Ovary (tissue), 9 donors: Measurements from ENCODE around the gene FUT9. TPM values are rescaled to one million over a fixed set of nuclear protein-coding genes. Genes with fewer than 3 reads are reported as not detected.

Experiments used
- DNase-seq, 5 donors: peaks; one replicate each; pipeline ENCODE4 v3.0.0-alpha.2; 2019 to 2020
- H3K27ac ChIP-seq, 2 donors: fragments of 200-600 bp; one replicate each; pipeline versions ENCODE4 v1.5.1 to v1.8.0; 2019 to 2022
- H3K27me3 ChIP-seq: fragments of 200-600 bp; one replicate; pipeline ENCODE4 v1.8.0; 2022
- H3K36me3 ChIP-seq: fragments of 200-600 bp; sonication (generic); one replicate; pipeline ENCODE4 v1.5.1; 2019
- H3K4me1 ChIP-seq: one replicate; pipeline ENCODE4 v1.8.1; 2013; ENCODE audit warnings: mild to moderate bottlenecking, moderate library complexity; ENCODE audit not compliant: insufficient read depth
- H3K4me3 ChIP-seq: fragments of 200-600 bp; sonication (generic); one replicate; pipeline ENCODE4 v1.5.1; 2017
- H3K9me3 ChIP-seq, 2 donors: fragments of 200-600 bp in 1 of 2; sonication (generic) in 1 of 2; one replicate each; pipeline versions ENCODE4 v1.5.1 to v1.8.1; 2013 to 2019; ENCODE audit warnings: mild to moderate bottlenecking in 1 of 2, moderate library complexity in 1 of 2
- CTCF ChIP-seq, 3 donors: fragments of 450-650 bp in 2 of 3; fragments of 200-600 bp in 1 of 3; IDR thresholded peaks; one replicate each; pipeline versions ENCODE4 v1.5.1 to v1.8.0; 2016 to 2022; ENCODE audit warnings: antibody characterized with exemption in 3 of 3, mild to moderate bottlenecking in 1 of 3
- EP300 ChIP-seq: sonication (generic); formaldehyde crosslinking; IDR thresholded peaks from one replicate; pipeline ENCODE4 v1.6.1; 2017; ENCODE audit warnings: antibody characterized with exemption
- POLR2A ChIP-seq: fragments of 450-650 bp; IDR thresholded peaks from one replicate; pipeline ENCODE4 v1.6.1; 2017; ENCODE audit warnings: antibody characterized with exemption, mild to moderate bottlenecking, moderate library complexity
- WGBS, 3 donors: extraction: QIAGEN DNeasy Blood & Tissue Kit in 1 of 3; methylation state at CpG; one replicate each; pipeline versions ENCODE4 v1.1.5 to v1.1.7; 2013 to 2017; 5-methylcytosine and 5-hydroxymethylcytosine counted together
- intact Hi-C, 4 donors: fragments of 100-400 bp; cut with DNase I; formaldehyde crosslinking; loops; one replicate each; pipeline versions ENCODE4 v1.11.0 to v1.15.1; 2022 to 2023
- polyA plus RNA-seq, 2 donors: library from polyadenylated mRNA; stranded (reverse); fragments of 200-250 nt in 1 of 2; fragments of 350-450 nt in 1 of 2; fragmentation: Illumina TruSeq in 1 of 2; extraction: RNeasy Lipid Tissue Mini Kit (QIAGEN cat#74804) in 1 of 2; gene quantifications; one replicate each; pipeline ENCODE4 v1.2.3, GENCODE V29; 2013 to 2014
- total RNA-seq, 7 donors: library from RNA; depleted of rRNA in 2 of 7; stranded (reverse); fragments of >200 nt in 2 of 7; fragmentation: NEBNext Ultra II Directional in 3 of 7; extraction: Animal tissue kit (Norgen Biotek cat#: 25700) in 3 of 7; gene quantifications; one replicate each; pipeline versions ENCODE4 v1.1.0 to v1.2.4, GENCODE V29; 2016 to 2023
- donor health status: DM: no; HTN: no; CAD: no; lungs with moderate emphysema.
- donor health status: DM: no; HTN: no; CAD: no.
- donor health status: Bipolar disorder and iron deficiency.
- donor health status: DM: yes; HTN: yes; CAD: no.
- donor health status: DM: no; HTN: no; CAD: no.
- donor health status: DM: yes; HTN: yes; CAD: no.

Gene FUT9
- total and polyA plus RNA-seq, 9 donors: under 0.01 to 0.13 (median 0.02) TPM; not detected in 4

GRCh38 chr6:96186516-96187195 lies 170.9 kb downstream of the FUT9 start:
- Histone ChIP-seq H3K36me3 (no peaks in the 10 kb centered on the region), H3K27me3 (no peaks in the 10 kb centered on the region), H3K4me3 (no peak overlapping the region), H3K9me3 (no peaks in the 10 kb centered on the region), H3K4me1 (no peaks in the 10 kb centered on the region), H3K27ac (no peak overlapping the region)
- WGBS, 3 donors: 34 to 39% (median 38%) methylated on average over 2 of the region's 2 CpGs
- no peak for DNase-seq
- intact Hi-C loops: no loop called here
- TF ChIP-seq POLR2A (no peak), CTCF (IDR thresholded peaks at IDR 0.05) (no peak), EP300 (no peak)

- intact Hi-C loops: no loop called here
- no peak for TF ChIP-seq POLR2A
- TF ChIP-seq EP300: no peak
- TF ChIP-seq CTCF (IDR thresholded peaks at IDR 0.05): no peak
- no peaks in the 10 kb centered on the region for H3K9me3 ChIP-seq
- no peaks in the 10 kb centered on the region for H3K27me3 ChIP-seq
- no peak overlapping the region for H3K4me3 ChIP-seq
- DNase-seq: no peak
- H3K4me1 ChIP-seq: no peaks in the 10 kb centered on the region
- 13 to 29% (median 22%) methylated on average over 1 of the region's 1 CpG for WGBS, 3 donors
- no peak overlapping the region for H3K27ac ChIP-seq
- no peaks in the 10 kb centered on the region for H3K36me3 ChIP-seq
Observed at GRCh38 chr6:96194675-96195074, 178.9 kb downstream of the FUT9 start.

- Histone ChIP-seq H3K9me3 (no peaks in the 10 kb centered on the region), H3K27ac (no peak overlapping the region), H3K36me3 (no peaks in the 10 kb centered on the region), H3K4me1 (no peaks in the 10 kb centered on the region), H3K27me3 (no peaks in the 10 kb centered on the region), H3K4me3 (no peak overlapping the region)
- 65 to 89% (median 81%) methylated on average over 3 of the region's 3 CpGs for WGBS, 3 donors
- TF ChIP-seq EP300 (no peak), POLR2A (no peak), CTCF (IDR thresholded peaks at IDR 0.05) (no peak)
- no peak for DNase-seq
- intact Hi-C loops: no loop called here
Observed at GRCh38 chr6:96195272-96195671, 179.5 kb downstream of the FUT9 start.

GRCh38 chr6:96196633-96197032 lies 180.9 kb downstream of the FUT9 start:
- intact Hi-C loops: no loop called here
- Histone ChIP-seq H3K27me3 (no peaks in the 10 kb centered on the region), H3K4me1 (no peaks in the 10 kb centered on the region), H3K4me3 (no peak overlapping the region), H3K9me3 (no peaks in the 10 kb centered on the region), H3K36me3 (no peaks in the 10 kb centered on the region), H3K27ac (no peak overlapping the region)
- 44 to 47% (median 45%) methylated on average over 3 of the region's 3 CpGs for WGBS, 3 donors
- no peak for TF ChIP-seq POLR2A
- no peak for TF ChIP-seq EP300
- TF ChIP-seq CTCF (IDR thresholded peaks at IDR 0.05): no peak
- no peak for DNase-seq
